DOHH2 (cell line): ENCODE data around the gene ZNF213.

Experiments used
- H3F3A ChIP-seq: fragments of 200-600 bp; sonication (generic), shearing (Covaris generic); 2 replicates; pipeline ENCODE4 v1.6.0; 2016; ENCODE audit warnings: antibody characterized with exemption, mild to moderate bottlenecking; ENCODE audit not compliant: control insufficient read depth, insufficient read depth
- H3K27ac ChIP-seq: fragments of 200-600 bp; sonication (generic); 2 replicates; pipeline ENCODE4 v1.5.1; 2014; ENCODE audit warnings: low read depth, mild to moderate bottlenecking, low read length, moderate library complexity
- H3K27me3 ChIP-seq: fragments of 200-600 bp; sonication (generic); 2 replicates; pipeline ENCODE4 v1.6.1; 2014; ENCODE audit warnings: mild to moderate bottlenecking, low read length, mixed read lengths; ENCODE audit not compliant: control insufficient read depth
- H3K36me3 ChIP-seq: fragments of 200-600 bp; sonication (generic); 2 replicates; pipeline ENCODE4 v1.6.1; 2014; ENCODE audit warnings: mild to moderate bottlenecking, low read length, moderate library complexity, mixed read lengths; ENCODE audit not compliant: control insufficient read depth
- H3K4me1 ChIP-seq: fragments of 200-600 bp; sonication (generic); 2 replicates; pipeline ENCODE4 v1.6.1; 2014; ENCODE audit warnings: mild to moderate bottlenecking, low read length, mixed read lengths; ENCODE audit not compliant: control insufficient read depth
- H3K4me2 ChIP-seq: fragments of 200-600 bp; sonication (generic); 2 replicates; pipeline ENCODE4 v1.6.0; 2014; ENCODE audit warnings: mild to moderate bottlenecking, low read length, moderate library complexity
- H3K4me3 ChIP-seq: fragments of 200-600 bp; sonication (generic); 2 replicates; pipeline ENCODE4 v1.5.1; 2014; ENCODE audit warnings: mild to moderate bottlenecking, low read length, mixed read lengths
- H3K79me2 ChIP-seq: fragments of 200-600 bp; sonication (generic); 2 replicates; pipeline ENCODE4 v1.6.1; 2014; ENCODE audit warnings: mild to moderate bottlenecking, low read length, mixed read lengths; ENCODE audit not compliant: control insufficient read depth
- H3K9me2 ChIP-seq: fragments of 200-600 bp; sonication (generic); replicated peaks from 2 replicates; pipeline ENCODE4 v1.6.1; 2014; ENCODE audit warnings: mild to moderate bottlenecking, low read length, mixed read lengths; ENCODE audit not compliant: control insufficient read depth
- H3K9me3 ChIP-seq: fragments of 200-600 bp; sonication (generic); 2 replicates; pipeline ENCODE4 v1.6.1; 2014; ENCODE audit warnings: antibody characterized with exemption, low read length, mixed read lengths; ENCODE audit not compliant: control insufficient read depth, insufficient read depth
- H4K20me1 ChIP-seq: fragments of 200-600 bp; sonication (generic); 2 replicates; pipeline ENCODE4 v1.6.0; 2014; ENCODE audit warnings: low read depth, mild to moderate bottlenecking, antibody characterized with exemption, low read length, moderate library complexity; ENCODE audit not compliant: control insufficient read depth, insufficient read depth
- EZH2phosphoT487 ChIP-seq: fragments of 200-600 bp; sonication (generic); IDR thresholded peaks from 2 replicates; pipeline ENCODE4 v1.6.1; 2017; ENCODE audit warnings: borderline replicate concordance, mild to moderate bottlenecking, antibody characterized with exemption, low read length, moderate library complexity, mixed read lengths
- TF ChIP-seq, protein P1 (sequence below): fragments of 200-600 bp; sonication (generic); IDR thresholded peaks from one replicate; pipeline ENCODE4 v1.5.1; 2014; ENCODE audit warnings: antibody characterized with exemption, mild to moderate bottlenecking, low read depth, low read length; ENCODE audit not compliant: poor library complexity, severe bottlenecking

The ZNF213 gene

GRCh38 chr16:3188675-3188924 lies 53.8 kb downstream of the ZNF213 start:
- Histone ChIP-seq H3K36me3 (no peaks in the 10 kb centered on the region), H4K20me1 (no peaks in the 10 kb centered on the region), H3K4me1 (peaks cover 13% of the 10 kb centered on the region), H3K9me3 (0 out of 2 replicates have a peak, but pooled peaks cover 2% of the 10 kb centered on the region), H3K4me2 (peak overlapping the region; percentile 73), H3K79me2 (no peaks in the 10 kb centered on the region), H3K9me2 (no peaks in the 10 kb centered on the region), H3K27me3 (peaks cover 51% of the 10 kb centered on the region), H3K27ac (no peak overlapping the region), H3F3A (no peaks in the 10 kb centered on the region), H3K4me3 (peak overlapping the region; percentile 66)
- TF ChIP-seq, protein P1, sequence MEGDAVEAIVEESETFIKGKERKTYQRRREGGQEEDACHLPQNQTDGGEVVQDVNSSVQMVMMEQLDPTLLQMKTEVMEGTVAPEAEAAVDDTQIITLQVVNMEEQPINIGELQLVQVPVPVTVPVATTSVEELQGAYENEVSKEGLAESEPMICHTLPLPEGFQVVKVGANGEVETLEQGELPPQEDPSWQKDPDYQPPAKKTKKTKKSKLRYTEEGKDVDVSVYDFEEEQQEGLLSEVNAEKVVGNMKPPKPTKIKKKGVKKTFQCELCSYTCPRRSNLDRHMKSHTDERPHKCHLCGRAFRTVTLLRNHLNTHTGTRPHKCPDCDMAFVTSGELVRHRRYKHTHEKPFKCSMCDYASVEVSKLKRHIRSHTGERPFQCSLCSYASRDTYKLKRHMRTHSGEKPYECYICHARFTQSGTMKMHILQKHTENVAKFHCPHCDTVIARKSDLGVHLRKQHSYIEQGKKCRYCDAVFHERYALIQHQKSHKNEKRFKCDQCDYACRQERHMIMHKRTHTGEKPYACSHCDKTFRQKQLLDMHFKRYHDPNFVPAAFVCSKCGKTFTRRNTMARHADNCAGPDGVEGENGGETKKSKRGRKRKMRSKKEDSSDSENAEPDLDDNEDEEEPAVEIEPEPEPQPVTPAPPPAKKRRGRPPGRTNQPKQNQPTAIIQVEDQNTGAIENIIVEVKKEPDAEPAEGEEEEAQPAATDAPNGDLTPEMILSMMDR = no peak
- no peak for TF ChIP-seq EZH2phosphoT487

DNA sequence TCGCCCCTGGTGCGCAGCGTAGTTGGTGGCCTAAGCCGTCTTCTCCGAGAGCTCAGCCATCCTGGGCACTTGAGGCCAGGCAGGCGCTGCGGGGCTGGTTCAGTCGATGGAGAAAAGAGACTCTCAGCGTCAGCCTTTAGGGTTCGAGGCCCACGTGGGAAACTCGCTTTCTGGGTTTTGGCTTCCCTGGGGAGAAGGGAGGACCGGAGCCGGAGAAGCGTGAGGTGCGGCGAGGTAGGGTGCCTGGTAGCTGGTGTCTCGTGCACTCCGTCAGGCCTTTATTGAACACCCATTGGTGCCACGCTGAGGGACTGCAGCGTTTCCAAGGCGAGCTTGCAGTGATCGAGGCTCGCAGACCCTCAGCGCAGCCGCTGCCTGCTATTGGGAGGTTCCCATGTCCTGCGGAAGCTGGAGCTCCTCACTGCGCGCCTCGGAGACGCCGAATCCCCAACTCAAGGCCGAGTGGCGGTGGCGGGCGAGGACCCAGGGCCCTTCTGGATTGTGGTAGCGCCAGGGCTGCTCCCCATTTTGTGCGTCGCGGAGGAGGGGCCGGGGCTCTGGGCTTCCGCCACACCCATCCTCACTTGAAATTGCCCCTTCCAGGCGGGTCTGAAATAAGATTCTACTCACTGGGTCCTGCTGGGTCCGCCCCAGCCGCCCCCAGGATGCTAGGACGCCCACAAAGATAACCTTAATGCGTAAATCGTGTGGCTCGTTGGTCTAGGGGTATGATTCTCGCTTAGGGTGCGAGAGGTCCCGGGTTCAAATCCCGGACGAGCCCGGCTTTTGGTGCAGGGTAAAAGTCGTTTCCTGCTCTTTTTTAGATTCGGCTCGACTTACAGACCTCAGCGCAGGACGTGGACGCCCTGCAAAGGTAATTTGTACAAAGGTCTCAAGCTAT lies 54.3 kb downstream of the ZNF213 start:
- H3F3A ChIP-seq = no peaks in the 10 kb centered on the region
- peaks cover 47% of the 10 kb centered on the region for H3K27me3 ChIP-seq
- H4K20me1 ChIP-seq = no peaks in the 10 kb centered on the region
- H3K79me2 ChIP-seq = no peaks in the 10 kb centered on the region
- H3K4me1 ChIP-seq = peaks cover 13% of the 10 kb centered on the region
- no peaks in the 10 kb centered on the region for H3K9me3 ChIP-seq
- no peaks in the 10 kb centered on the region for H3K9me2 ChIP-seq
- peak overlapping the region; percentile 73 for H3K4me2 ChIP-seq
- peak overlapping the region; percentile 66 for H3K4me3 ChIP-seq
- no peaks in the 10 kb centered on the region for H3K36me3 ChIP-seq
- TF ChIP-seq, protein P1 = no peak
- peak; percentile 61; the same call in 1 of the 2 replicates for TF ChIP-seq EZH2phosphoT487
- no peak overlapping the region for H3K27ac ChIP-seq

- Histone ChIP-seq H3K4me1 (peaks cover 13% of the 10 kb centered on the region), H3K36me3 (no peaks in the 10 kb centered on the region), H3K27me3 (peaks cover 44% of the 10 kb centered on the region), H3K27ac (no peak overlapping the region), H3K9me3 (no peaks in the 10 kb centered on the region), H3F3A (no peaks in the 10 kb centered on the region), H4K20me1 (no peaks in the 10 kb centered on the region), H3K4me3 (no peak overlapping the region), H3K79me2 (no peaks in the 10 kb centered on the region), H3K4me2 (no peak overlapping the region), H3K9me2 (no peaks in the 10 kb centered on the region)
- TF ChIP-seq EZH2phosphoT487 = no peak
- TF ChIP-seq, protein P1 = no peak
These were observed 55.0 kb downstream of the ZNF213 start for GRCh38 chr16:3189869-3190268.
